PC-9 (cell line): ENCODE results near the gene GDF2. TPM values are rescaled to one million over a fixed set of nuclear protein-coding genes. Genes with fewer than 3 reads are reported as not detected.

Experiments
- BruUV-seq: library from RNA; stranded (reverse); fragments of 400-500 nt; replicated peaks from 2 replicates; lab custom pipeline; 2021; lab: Mats Ljungman, UMichigan
- CTCF ChIA-PET: fragments of 300-600 bp; sonication (Branson Sonifier 250); formaldehyde crosslinking; loops from one replicate; lab custom pipeline; 2022; ENCODE audit warnings: antibody characterized with exemption; lab: Charles Lee
- POLR2A ChIA-PET: fragments of 300-600 bp; sonication (Branson Sonifier 250); formaldehyde crosslinking; loops from one replicate; lab custom pipeline; 2022; ENCODE audit warnings: antibody characterized with exemption; ENCODE audit not compliant: unreplicated experiment; lab: Charles Lee
- DNase-seq, 2 experiments: peaks; one replicate each; pipeline versions ENCODE4 v3.0.0 to v3.0.0-alpha.2; 2015 to 2022; ENCODE audit warnings: mixed read lengths in 1 of 2
- H2AFZ ChIP-seq: fragments of 200-600 bp; sonication (generic); 2 replicates; pipeline ENCODE4 v1.8.1; 2017; ENCODE audit warnings: antibody characterized with exemption
- H3F3A ChIP-seq: fragments of 200-600 bp; sonication (generic); 2 replicates; pipeline ENCODE4 v1.8.1; 2017; ENCODE audit warnings: antibody characterized with exemption, mild to moderate bottlenecking, low read depth; ENCODE audit not compliant: insufficient read depth
- H3K27ac ChIP-seq: fragments of 200-600 bp; sonication (generic); 2 replicates; pipeline ENCODE4 v1.6.1; 2016; ENCODE audit warnings: mixed run types
- H3K27me3 ChIP-seq: fragments of 200-600 bp; sonication (generic); 2 replicates; pipeline ENCODE4 v1.6.1; 2016; ENCODE audit warnings: low read depth, mixed run types; ENCODE audit not compliant: insufficient read depth
- H3K36me3 ChIP-seq: fragments of 200-600 bp; sonication (generic); 2 replicates; pipeline ENCODE4 v1.6.1; 2016; ENCODE audit warnings: low read depth, mixed run types
- H3K4me1 ChIP-seq: fragments of 200-600 bp; sonication (generic); replicated peaks from 2 replicates; pipeline ENCODE4 v1.6.1; 2016; ENCODE audit warnings: mixed run types; ENCODE audit not compliant: insufficient read depth
- H3K4me2 ChIP-seq: fragments of 200-600 bp; sonication (generic); 2 replicates; pipeline ENCODE4 v1.6.1; 2017; ENCODE audit warnings: mixed run types
- H3K4me3 ChIP-seq: fragments of 200-600 bp; sonication (generic); 2 replicates; pipeline ENCODE4 v1.6.1; 2016; ENCODE audit warnings: mixed run types
- H3K79me2 ChIP-seq: fragments of 200-600 bp; sonication (generic); 2 replicates; pipeline ENCODE4 v1.6.1; 2017; ENCODE audit warnings: low read depth, mixed run types
- H3K9me2 ChIP-seq: fragments of 200-600 bp; sonication (generic); 2 replicates; pipeline ENCODE4 v1.8.1; 2017; ENCODE audit warnings: mild to moderate bottlenecking; ENCODE audit not compliant: insufficient read depth
- H3K9me3 ChIP-seq: fragments of 200-600 bp; sonication (generic); 2 replicates; pipeline ENCODE4 v1.8.1; 2016; ENCODE audit warnings: low read depth; ENCODE audit not compliant: insufficient read depth
- H4K20me1 ChIP-seq: fragments of 200-600 bp; sonication (generic); 2 replicates; pipeline ENCODE4 v1.8.1; 2017; ENCODE audit not compliant: insufficient read depth
- CTCF ChIP-seq: fragments of 200-600 bp; sonication (generic); conservative IDR thresholded peaks from 2 replicates; pipeline ENCODE4 v1.6.1; 2017; ENCODE audit warnings: mixed run types, antibody characterized with exemption, mild to moderate bottlenecking, moderate library complexity
- EZH2 ChIP-seq: fragments of 200-600 bp; sonication (generic); IDR thresholded peaks from 2 replicates; pipeline ENCODE4 v1.8.0; 2017; ENCODE audit warnings: antibody characterized with exemption, low read depth
- intact Hi-C: fragments of 100-400 bp; cut with micrococcal nuclease; formaldehyde crosslinking; loops from one replicate; pipeline ENCODE4 v1.10.0; 2022; ENCODE audit not compliant: unreplicated experiment
- total RNA-seq: library from RNA; stranded (reverse); gene quantifications from 2 replicates; pipeline ENCODE4 v1.2.3, GENCODE V29; 2021

Gene GDF2
- total RNA-seq, 1 experiment from 2014 or later: not detected

GRCh38 chr10:47368431-47369180, 46.4 kb downstream of the GDF2 start:
- Histone ChIP-seq H3K9me3 (no peaks in the 10 kb centered on the region), H3F3A (peaks cover 4% of the 10 kb centered on the region; the same call in 1 of the 2 replicates), H2AFZ (no peak overlapping the region), H3K27ac (no peak overlapping the region), H3K36me3 (no peaks in the 10 kb centered on the region), H3K4me2 (no peak overlapping the region), H3K4me3 (no peak overlapping the region), H3K27me3 (no peaks in the 10 kb centered on the region), H3K9me2 (no peaks in the 10 kb centered on the region), H3K79me2 (no peaks in the 10 kb centered on the region), H3K4me1 (peaks cover 16% of the 10 kb centered on the region), H4K20me1 (no peaks in the 10 kb centered on the region)
- DNase-seq: no peak
- ChIA-PET CTCF (no interaction called here), POLR2A (no interaction called here)
- BruUV-seq: no TSS peak
- TF ChIP-seq EZH2: no peak
- no peak for TF ChIP-seq CTCF
- intact Hi-C loops: no loop called here

- BruUV-seq: no TSS peak
- ChIA-PET CTCF (no interaction called here), POLR2A (no interaction called here)
- TF ChIP-seq EZH2: no peak
- TF ChIP-seq CTCF: no peak
- Histone ChIP-seq H2AFZ (no peak overlapping the region), H4K20me1 (no peaks in the 10 kb centered on the region), H3K4me2 (no peak overlapping the region), H3F3A (no peaks in the 10 kb centered on the region), H3K9me2 (no peaks in the 10 kb centered on the region), H3K9me3 (no peaks in the 10 kb centered on the region), H3K79me2 (no peaks in the 10 kb centered on the region), H3K27ac (no peak overlapping the region), H3K4me1 (peaks cover 8% of the 10 kb centered on the region), H3K36me3 (no peaks in the 10 kb centered on the region), H3K27me3 (no peaks in the 10 kb centered on the region), H3K4me3 (no peak overlapping the region)
- DNase-seq: no peak
- intact Hi-C loops: no loop called here
These were observed 47.1 kb downstream of the GDF2 start for GRCh38 chr10:47369251-47369894.

DNA sequence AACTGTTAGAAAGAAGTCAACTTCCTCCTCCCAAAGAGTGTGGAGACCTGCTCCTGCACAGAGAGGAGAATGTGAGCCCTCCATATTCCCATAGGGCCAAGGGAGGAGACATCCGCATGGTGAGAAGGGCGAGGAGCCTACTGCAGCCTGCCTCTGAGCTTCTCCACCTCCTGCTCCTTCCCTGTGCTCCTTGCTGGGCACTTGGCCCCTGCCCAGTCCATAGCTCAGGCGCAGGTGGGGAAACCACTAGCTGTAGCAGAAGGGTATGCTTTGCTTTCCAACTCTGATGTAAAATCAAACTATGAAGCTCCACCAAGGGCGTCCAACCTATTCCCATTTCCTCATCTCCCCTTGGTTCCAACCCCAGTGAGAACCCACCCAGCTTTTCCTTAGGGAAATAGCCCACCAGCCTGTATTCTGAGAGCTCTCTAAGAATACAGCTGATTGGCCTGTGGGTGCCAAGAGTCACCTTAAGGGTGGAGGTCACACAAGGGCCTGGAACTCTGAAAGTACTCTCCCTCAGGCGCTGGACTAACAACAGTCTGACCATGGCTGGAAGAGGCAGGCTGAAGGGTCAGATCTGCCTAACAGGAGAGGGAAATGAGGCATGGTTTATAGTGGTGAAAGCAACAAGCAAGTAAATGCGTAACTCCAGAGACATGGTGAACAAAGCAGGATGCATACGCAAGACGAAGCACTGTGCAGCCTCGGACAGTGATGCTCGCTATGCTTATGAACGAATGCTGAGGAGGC, 47.9 kb downstream of the GDF2 start:
- ChIA-PET POLR2A (no interaction called here), CTCF (no interaction called here)
- Histone ChIP-seq H4K20me1 (no peaks in the 10 kb centered on the region), H3K27ac (no peak overlapping the region), H3K9me3 (no peaks in the 10 kb centered on the region), H3K9me2 (no peaks in the 10 kb centered on the region), H3K79me2 (no peaks in the 10 kb centered on the region), H3K4me2 (no peak overlapping the region), H3K4me1 (no peaks in the 10 kb centered on the region), H3K27me3 (no peaks in the 10 kb centered on the region), H3K36me3 (no peaks in the 10 kb centered on the region), H3F3A (no peaks in the 10 kb centered on the region), H3K4me3 (no peak overlapping the region), H2AFZ (no peak overlapping the region)
- no TSS peak for BruUV-seq
- intact Hi-C loops: no loop called here
- TF ChIP-seq CTCF (no peak), EZH2 (no peak)
- DNase-seq: no peak
